GM18907 (cell line): Measurements from ENCODE around the gene ACAP3.

ENCODE experiments used
- ATAC-seq: cut with Tn5 transposase; IDR thresholded peaks from one replicate; pipeline ENCODE4 v1.9.1; 2021; ENCODE audit warnings: mild to moderate bottlenecking, moderate library complexity; ENCODE audit not compliant: unreplicated experiment

The ACAP3 gene

DNA sequence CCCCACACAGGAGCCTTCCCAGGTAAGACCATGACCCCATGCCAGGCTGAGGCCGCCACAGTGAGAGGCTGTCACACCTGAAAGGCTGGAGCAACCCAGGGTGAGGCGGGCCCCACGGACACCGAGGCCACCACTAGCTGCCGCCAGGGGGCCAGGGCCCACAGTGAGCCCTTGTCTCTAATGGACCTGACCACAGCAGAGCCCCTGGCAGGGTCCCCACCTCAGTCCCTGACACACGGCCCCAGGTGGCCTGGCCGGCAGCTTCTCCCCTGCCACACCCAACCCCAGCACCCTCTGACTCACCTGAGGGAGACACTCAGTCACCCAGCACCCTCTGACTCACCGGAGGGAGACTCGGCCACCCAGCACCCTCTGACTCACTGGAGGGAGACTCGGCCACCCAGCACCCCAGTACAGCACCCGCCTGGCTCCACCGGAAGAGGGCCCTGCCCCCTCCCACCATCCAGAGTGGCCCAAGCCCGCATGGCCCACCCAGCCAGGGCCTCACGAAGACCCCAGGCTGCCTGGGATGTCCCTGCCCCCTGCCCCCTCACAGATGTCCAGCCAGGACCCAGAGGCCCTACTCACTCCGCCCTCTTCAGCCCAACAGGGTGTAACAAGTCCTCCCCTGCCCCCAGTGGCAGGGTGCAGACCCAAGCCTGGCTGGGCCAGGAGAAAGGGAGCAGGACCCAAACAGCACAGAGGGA is 37.1 kb upstream of the ACAP3 start:
- ATAC-seq = no peak

DNA sequence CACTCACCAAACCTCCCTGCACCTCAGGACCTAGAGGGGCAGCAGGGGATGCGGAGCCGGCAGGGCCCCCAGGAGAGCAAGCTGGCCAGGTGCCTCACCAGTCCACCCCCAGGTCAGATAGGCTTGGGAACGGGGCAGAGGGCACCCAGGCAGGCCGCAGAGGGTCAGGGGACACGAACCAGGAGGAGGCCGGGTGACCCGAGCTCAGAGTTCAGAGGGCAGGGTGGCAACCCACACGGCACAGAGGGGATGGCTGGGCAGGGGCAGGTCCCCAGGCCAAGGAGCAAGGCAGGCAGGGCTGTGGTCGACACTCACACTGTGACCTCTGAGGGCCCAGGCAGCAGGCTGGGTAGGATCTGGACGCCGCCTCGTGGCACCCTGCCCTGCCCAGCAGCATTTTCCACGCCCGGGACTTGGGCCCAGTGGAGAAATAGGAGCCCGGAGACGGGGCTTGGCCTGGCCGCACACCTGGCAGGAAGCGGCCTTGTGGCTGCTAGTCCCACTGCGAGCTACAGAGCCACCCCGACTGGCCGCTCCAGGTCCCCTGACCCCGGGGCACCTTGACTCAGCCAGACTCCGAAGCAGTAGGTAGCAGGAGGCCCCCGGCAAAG is 36.2 kb upstream of the ACAP3 start:
- no peak for ATAC-seq

DNA sequence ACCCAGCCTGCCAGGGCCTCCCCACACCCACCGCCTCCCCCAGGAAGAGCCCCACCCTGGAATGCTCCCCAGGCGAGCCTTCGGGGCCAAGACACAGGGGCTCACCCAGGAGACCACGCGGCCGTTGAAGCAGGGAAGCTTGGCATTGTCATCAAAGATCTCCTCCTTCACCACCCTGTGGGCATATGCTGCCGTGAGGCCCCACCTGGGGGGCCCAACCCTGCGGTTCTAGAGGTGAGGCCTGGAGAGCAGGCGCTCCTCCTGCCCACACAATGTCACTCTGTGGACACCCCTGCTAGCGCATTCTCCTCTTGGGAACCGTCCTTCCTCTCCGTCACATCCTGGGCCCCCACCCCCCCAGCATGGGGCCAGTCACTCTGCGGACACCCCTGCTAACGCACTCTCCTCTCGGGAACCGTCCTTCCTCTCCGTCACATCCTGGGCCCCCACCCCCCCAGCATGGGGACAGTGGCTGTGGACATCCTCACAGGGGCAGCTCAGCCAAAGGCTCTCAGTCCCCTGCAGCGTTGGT is 34.9 kb upstream of the ACAP3 start:
- no peak for ATAC-seq

DNA sequence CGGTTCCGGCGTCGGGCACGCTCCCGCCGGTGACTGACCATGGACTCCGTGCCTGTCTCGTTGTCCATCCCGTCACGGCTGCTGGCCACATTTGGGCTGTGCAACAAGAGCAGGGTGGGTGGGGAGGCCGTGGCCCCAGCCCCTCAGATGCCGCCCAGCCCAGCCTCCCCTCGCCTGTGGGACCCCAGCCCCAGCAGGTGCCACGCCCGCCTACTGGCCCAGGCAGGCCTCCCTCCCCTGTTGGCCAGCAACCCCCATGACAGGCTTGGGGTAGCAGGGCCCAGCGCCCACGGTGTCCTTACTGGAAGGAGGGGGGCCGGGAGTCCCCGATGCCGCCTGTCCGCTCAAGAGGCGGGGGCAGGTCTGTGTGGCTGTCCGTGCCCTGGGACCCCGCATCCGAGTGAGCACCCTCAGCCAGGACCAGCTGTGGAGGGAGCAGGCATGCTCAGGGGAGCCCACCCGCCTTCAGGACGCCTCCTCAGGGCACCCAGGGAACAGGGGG is 34.4 kb upstream of the ACAP3 start:
- no peak for ATAC-seq

DNA sequence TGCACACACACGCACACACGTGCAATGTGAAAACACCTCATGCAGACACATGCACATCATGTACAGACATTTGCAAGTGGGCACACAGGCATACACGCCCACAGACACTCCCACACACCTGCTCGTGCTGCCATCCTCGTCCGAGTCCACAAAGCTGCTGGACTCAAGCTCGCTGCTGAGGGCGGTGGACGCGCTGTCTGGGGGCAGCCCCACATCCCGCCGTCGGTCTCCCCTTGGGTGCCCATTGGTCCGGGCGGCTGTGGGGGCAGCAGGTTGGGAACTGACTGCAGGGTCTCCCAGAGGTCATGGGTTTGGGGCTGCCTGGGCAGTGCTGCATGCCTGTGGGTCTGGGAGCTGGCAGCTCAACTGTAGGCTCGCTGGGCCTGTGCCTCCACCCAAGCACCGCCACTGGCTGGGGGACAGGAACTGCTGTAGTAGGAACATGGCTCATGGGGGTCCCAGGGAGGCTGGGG is 33.9 kb upstream of the ACAP3 start:
- ATAC-seq = no peak

DNA sequence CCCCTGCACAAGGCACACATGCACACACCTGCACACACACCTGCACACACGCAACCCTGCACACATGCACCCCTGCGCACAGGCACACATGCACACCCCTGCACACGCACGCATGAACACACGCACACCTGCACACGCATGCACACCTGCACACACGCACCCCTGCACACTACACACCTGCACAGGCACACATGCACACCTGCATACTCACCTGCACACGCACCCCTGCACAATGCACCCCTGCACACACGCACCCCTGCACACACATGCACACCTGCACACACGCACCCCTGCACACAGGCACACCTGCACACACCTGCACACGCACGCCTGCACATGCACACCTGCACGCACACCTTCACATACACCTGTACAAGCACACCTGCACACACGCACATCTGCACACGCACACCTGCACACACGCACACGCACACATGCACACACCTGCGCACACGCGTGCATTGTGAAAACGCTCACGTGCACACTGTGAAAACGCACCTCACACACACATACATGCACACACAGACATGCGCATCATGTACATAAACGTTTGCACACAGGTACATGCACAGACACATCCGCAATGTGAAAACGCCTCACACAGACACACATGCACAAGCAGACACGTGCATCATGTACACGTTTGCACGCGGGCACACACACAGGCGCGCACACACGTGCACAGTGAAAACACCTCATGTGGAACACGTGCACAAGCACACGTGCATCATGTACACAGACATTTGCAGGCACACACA is 33.2 kb upstream of the ACAP3 start:
- no peak for ATAC-seq

DNA sequence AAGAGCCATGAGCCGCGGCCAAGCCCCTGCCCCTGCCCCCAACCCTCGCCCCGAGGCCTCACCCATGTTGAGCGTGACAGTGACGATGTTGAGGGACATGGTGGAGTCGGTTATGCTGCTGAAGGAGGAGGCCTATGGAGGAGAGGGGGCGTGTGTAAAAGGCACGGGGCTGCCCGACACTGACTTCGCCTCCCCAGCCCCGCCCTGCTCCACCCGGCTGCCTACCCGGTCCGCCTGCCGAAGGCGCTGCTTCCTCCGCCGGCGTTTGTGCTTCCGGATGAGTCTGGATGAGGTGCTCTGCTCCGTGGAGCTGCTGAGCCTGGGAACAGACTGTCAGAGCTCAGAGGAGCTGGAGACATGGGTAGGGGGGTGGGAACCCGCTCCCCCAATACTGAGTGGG is 32.5 kb upstream of the ACAP3 start:
- no peak for ATAC-seq

DNA sequence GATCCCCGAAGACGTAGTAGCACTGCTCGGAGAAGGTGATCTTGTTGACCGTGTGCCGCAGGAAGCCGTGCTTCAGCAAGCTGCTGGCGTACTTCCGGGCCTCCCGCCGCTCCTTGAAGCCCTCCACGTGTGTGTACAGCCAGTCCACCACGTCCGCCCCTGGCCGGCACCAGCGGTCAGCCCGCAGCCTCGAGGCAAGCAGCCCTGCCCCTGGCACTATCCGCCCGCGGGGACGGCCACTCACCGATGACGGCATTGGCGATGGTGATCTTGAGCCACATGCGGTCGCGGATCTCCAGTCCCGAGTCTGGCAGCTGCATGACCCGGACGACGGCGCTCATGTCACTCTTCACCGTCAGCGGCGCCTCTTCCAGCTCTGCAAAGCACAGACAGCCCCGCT is 30.5 kb upstream of the ACAP3 start:
- ATAC-seq = no peak

DNA sequence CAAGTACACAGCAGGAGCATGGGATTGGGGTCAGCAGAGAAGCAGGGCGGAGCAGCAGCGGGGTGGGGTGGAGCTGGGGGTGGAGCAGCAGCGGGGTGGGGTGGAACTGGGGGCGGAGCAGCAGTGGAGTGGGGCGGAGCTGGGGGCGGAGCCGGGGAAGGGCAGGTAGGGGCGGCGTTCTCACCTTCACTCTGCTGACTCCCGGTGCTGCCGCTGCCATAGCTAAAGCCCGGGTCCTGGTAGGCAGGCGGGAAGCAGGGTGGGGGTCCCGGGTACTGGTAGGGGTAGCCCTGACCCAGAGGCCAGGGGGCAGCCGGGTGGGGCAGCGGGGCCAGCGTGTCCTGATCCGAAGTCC is 30.0 kb upstream of the ACAP3 start:
- no peak for ATAC-seq

DNA sequence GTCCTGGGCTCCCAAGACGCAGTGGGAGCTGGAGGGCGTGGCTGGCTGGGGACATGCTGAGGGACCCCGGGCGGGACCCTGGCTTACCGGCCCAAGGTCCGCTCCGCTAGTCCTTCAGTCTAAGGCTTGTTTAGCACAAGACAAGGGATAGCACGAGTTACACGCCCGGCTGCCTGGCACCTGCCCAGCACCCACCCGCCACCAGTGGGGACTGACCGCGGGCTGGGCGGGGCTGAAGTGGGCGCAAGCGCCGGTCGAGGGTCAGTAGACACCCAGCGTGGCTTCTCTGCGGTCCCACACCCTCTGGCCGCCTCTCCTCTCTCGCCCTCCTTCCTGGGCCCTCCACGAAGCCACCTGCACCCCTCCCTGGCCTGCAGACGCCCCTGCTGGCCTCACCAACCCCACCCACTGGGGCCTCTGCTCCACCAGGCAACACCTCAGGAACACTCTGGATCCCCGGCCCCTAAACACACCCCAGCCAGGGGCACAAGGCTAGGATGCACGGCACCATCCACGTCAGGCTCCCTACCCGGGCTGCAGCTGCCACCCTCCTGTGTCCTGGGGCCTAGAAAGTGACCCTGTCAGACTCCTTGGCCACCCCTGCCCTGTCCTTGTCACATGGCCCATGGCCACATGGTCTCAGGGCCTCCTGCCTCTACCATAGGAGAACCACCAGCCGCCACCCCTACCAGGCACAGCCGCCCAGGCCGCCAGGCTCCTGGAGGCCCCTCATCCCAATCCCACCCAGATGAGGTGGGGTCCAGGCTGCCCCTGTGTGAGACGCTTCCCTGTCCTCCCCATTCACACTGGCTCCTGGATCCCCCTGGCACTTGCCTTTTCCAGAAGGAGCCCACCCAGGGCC is 29.4 kb upstream of the ACAP3 start:
- no peak for ATAC-seq

DNA sequence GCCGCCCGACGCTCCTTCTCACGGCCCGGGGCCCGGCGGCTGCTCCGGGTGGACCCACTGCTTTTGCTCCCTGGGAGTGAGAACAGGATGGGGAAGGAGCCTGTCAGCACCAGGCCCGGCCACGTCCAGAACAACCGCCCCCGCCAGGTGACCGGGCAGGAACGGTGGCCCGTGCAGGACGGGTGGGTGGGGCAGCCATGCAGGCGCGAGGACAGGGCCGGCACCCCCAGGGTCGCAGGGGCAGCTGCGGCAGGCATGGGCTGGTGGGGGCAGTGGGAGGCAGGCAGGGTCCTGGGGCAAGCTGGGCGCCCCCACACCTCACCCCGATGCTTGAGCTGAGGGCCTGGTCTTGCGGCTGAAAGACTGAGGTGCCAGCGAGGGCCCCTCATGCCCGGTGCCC is 28.7 kb upstream of the ACAP3 start:
- ATAC-seq = no peak

DNA sequence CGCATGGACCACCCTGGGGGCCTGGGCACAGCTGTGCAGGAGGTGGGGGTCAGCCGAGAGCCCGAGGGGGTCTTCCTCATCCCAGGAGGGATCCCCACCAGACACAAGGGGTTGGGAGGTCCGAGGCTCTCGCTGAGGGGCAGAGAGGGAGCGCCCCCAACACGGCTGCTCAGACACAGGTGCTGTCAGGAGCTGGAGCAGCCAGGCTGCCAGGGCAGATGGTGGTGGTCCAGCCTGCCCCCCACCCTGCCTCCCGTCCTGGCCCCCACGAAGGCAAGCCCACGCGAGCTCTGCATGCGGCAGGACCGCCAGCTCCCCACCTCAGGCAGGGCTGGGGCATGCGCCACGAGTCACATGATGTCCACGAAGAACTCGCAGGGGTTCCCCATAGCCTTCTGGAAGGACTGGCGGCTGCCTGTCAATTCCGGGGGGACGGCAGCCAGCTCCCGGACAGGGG is 28.1 kb upstream of the ACAP3 start:
- ATAC-seq = no peak

DNA sequence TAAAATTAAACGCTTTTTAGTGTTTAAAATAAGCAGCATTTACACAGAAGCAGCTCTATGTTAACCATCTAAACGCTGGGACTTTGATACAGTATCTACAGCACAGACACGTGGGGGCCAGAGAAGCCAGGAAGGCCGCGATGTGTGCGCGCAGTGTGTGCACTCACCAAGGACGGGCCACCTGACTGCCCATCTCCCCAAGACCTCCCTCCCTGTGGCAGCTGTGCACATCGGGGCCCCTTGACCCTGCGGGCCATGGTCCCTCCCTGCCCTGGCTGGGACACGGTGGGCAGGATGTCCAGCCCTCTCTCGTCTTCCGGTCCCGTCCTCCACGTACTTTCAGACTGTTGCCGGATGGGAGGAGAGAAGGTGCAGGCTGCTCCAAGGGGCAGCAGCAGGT is 27.6 kb upstream of the ACAP3 start:
- no peak for ATAC-seq

DNA sequence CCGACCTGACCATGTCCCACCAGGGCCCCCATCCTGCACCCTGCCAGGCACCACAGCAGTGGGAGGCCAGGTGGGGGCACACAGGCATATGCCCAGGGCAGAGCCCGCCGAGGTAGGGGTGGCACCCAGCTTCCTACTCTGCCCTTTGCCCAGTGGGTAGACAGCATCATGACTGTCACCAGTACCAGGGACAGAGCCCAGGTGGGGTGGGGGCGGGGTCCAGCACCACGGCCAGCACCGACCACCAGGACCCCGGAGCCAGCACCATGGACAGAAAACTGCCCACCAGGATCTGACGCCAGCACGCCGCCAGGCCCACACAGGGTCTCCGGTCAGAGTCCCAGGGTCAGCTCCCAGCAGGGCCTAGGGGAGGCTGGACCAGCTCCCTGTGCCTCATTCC is 27.1 kb upstream of the ACAP3 start:
- ATAC-seq = no peak

DNA sequence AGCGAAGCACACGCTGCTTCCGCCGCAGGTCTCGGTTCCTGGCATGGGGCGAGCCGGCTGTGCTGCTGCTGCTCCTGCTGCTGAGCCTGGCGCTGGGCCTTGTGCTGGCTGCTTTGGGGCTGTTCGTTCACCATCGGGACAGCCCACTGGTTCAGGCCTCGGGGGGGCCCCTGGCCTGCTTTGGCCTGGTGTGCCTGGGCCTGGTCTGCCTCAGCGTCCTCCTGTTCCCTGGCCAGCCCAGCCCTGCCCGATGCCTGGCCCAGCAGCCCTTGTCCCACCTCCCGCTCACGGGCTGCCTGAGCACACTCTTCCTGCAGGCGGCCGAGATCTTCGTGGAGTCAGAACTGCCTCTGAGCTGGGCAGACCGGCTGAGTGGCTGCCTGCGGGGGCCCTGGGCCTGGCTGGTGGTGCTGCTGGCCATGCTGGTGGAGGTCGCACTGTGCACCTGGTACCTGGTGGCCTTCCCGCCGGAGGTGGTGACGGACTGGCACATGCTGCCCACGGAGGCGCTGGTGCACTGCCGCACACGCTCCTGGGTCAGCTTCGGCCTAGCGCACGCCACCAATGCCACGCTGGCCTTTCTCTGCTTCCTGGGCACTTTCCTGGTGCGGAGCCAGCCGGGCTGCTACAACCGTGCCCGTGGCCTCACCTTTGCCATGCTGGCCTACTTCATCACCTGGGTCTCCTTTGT is 26.0 kb upstream of the ACAP3 start:
- ATAC-seq = no peak

DNA sequence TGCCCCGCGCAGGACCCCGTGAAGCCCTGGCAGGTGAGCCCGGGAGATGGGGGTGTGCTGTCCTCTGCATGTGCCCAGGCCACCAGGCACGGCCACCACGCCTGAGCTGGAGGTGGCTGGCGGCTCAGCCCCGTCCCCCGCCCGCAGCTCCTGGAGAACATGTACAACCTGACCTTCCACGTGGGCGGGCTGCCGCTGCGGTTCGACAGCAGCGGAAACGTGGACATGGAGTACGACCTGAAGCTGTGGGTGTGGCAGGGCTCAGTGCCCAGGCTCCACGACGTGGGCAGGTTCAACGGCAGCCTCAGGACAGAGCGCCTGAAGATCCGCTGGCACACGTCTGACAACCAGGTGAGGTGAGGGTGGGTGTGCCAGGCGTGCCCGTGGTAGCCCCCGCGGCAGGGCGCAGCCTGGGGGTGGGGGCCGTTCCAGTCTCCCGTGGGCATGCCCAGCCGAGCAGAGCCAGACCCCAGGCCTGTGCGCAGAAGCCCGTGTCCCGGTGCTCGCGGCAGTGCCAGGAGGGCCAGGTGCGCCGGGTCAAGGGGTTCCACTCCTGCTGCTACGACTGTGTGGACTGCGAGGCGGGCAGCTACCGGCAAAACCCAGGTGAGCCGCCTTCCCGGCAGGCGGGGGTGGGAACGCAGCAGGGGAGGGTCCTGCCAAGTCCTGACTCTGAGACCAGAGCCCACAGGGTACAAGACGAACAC is 25.2 kb upstream of the ACAP3 start:
- no peak for ATAC-seq

DNA sequence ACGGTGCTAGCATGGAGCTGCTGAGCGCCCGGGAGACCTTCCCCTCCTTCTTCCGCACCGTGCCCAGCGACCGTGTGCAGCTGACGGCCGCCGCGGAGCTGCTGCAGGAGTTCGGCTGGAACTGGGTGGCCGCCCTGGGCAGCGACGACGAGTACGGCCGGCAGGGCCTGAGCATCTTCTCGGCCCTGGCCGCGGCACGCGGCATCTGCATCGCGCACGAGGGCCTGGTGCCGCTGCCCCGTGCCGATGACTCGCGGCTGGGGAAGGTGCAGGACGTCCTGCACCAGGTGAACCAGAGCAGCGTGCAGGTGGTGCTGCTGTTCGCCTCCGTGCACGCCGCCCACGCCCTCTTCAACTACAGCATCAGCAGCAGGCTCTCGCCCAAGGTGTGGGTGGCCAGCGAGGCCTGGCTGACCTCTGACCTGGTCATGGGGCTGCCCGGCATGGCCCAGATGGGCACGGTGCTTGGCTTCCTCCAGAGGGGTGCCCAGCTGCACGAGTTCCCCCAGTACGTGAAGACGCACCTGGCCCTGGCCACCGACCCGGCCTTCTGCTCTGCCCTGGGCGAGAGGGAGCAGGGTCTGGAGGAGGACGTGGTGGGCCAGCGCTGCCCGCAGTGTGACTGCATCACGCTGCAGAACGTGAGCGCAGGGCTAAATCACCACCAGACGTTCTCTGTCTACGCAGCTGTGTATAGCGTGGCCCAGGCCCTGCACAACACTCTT is 24.5 kb upstream of the ACAP3 start:
- no peak for ATAC-seq

DNA sequence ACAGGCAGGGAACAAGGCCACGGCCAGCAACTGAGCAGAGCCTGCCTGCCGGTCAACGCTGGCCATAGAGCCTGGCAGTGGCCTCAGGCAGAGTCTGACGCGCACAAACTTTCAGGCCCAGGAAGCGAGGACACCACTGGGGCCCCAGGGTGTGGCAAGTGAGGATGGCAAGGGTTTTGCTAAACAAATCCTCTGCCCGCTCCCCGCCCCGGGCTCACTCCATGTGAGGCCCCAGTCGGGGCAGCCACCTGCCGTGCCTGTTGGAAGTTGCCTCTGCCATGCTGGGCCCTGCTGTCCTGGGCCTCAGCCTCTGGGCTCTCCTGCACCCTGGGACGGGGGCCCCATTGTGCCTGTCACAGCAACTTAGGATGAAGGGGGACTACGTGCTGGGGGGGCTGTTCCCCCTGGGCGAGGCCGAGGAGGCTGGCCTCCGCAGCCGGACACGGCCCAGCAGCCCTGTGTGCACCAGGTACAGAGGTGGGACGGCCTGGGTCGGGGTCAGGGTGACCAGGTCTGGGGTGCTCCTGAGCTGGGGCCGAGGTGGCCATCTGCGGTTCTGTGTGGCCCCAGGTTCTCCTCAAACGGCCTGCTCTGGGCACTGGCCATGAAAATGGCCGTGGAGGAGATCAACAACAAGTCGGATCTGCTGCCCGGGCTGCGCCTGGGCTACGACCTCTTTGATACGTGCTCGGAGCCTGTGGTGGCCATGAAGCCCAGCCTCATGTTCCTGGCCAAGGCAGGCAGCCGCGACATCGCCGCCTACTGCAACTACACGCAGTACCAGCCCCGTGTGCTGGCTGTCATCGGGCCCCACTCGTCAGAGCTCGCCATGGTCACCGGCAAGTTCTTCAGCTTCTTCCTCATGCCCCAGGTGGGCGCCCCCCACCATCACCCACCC is 23.6 kb upstream of the ACAP3 start, which contains the start of gene TAS1R3:
TSS of gene TAS1R3 (plus strand) at position 213 of the 898 bp plus-strand sequence. CDS start at position 279, 66 bp downstream.
- ATAC-seq = no peak
